ENCODE measurements around the gene CERS1.
A peak's percentile ranks its signal among the peaks of the same experiment; 100 is the strongest.

DNA sequence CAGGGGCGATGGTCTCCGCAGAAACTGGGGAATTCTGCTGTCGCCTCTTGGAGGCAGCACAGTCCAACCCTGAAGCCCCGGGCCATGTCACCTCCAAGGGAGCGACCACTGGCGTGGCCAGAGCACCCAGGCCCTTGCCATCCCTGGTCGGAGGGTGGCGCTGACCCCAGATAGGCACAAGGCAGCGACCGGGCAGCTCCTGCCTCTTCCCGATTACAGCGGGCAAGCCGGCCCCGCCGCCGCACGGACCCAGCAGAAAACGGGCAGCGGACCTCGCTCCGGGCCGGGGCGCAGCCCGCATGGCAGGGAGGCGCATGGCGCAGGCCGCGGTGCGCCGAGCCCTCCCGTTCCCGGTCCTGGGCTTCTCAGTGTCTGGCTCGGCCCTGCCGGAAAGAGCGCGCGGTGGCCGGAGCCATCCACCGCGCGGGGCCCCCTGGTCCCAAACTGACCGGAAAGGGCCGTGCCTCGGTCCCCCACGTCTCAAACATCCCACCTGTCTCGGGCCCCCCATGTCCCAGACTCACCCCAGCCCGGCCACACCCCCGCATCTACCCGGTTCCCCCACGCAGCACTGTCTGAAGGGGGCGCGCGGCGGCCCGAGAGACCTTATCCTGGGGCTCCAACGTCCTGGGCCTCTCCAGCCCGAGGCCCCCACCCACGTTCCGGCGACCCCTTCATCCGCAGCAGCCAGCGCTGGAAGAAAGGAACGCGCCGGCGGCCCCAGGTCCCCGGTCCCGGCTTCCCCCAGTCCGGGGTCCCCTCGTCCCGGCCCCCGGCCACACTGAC is 727 bp downstream of the CERS1 start:
- TF ChIP-seq, protein P1, sequence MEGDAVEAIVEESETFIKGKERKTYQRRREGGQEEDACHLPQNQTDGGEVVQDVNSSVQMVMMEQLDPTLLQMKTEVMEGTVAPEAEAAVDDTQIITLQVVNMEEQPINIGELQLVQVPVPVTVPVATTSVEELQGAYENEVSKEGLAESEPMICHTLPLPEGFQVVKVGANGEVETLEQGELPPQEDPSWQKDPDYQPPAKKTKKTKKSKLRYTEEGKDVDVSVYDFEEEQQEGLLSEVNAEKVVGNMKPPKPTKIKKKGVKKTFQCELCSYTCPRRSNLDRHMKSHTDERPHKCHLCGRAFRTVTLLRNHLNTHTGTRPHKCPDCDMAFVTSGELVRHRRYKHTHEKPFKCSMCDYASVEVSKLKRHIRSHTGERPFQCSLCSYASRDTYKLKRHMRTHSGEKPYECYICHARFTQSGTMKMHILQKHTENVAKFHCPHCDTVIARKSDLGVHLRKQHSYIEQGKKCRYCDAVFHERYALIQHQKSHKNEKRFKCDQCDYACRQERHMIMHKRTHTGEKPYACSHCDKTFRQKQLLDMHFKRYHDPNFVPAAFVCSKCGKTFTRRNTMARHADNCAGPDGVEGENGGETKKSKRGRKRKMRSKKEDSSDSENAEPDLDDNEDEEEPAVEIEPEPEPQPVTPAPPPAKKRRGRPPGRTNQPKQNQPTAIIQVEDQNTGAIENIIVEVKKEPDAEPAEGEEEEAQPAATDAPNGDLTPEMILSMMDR (IDR thresholded peaks at IDR 0.05): peak in 2 of 3 experiments; percentile 40 to 48
- TF ChIP-seq POLR2A (IDR thresholded peaks at IDR 0.05): no peak

Measured in testis (tissue), 2 donors.